ENCODE measurements around the gene GALNT2. TPM values are rescaled to one million over a fixed set of nuclear protein-coding genes. Genes with fewer than 3 reads are reported as not detected.

The GALNT2 gene
- polyA plus RNA-seq, 3 donors: 19.6 to 25.6 (median 23.4) TPM

GRCh38 chr1:230205719-230206198 is 138.7 kb downstream of the GALNT2 start:
- Histone ChIP-seq H3K4me2 (replicated peaks; ENCODE audit: extremely low read depth, low read length, poor library complexity, severe bottlenecking) (no peak overlapping the region), H3K9ac (ENCODE audit: insufficient read depth, low read length, poor library complexity, severe bottlenecking) (no peak overlapping the region)

DNA sequence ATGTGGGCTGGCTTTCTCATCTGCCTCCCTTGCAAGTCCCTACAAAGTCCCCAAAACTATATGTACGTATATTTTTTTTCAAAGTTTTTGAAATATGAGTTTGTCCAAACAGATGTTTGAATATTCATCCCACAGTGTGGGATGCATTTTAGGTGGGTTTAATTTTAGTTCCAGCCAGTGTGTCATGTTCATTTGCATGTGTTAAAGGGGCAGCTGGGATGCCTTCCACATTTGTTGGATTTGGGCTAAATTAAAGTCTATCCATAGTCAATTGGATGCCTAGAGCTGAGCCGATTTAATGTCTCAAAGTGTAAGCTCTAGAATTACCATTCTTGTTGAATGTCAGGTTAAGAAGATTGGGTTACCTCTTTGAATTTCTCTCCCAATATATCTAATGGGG is 139.2 kb downstream of the GALNT2 start:
- no peak overlapping the region for H3K9ac ChIP-seq (ENCODE audit: insufficient read depth, low read length, poor library complexity, severe bottlenecking)
- WGBS (ENCODE audit: insufficient coverage): no CpG with 5 or more reads among the region's 2 CpGs
- peaks cover 7% of the 10 kb centered on the region for H3K4me1 Mint-ChIP-seq
- no peak overlapping the region for H2AFZ ChIP-seq (ENCODE audit: insufficient read depth, low read depth, low read length, poor library complexity, severe bottlenecking)
- no peaks in the 10 kb centered on the region for H3K27me3 ChIP-seq (ENCODE audit: control insufficient read depth in 2 of 2, insufficient read depth in 2 of 2, low read length in 2 of 2)
- no peaks in the 10 kb centered on the region for H3K9me3 ChIP-seq (replicated peaks in 1 of 2; ENCODE audit: control insufficient read depth in 1 of 2, insufficient read depth in 1 of 2, low read length in 2 of 2)
- H3K36me3 Mint-ChIP-seq: peaks cover 54 to 55% of the 10 kb centered on the region in 2 donors
- H3K27ac Mint-ChIP-seq: no peak overlapping the region
- H4K20me1 ChIP-seq (ENCODE audit: insufficient read depth, low read length): peaks cover 21% of the 10 kb centered on the region
- H3K27ac ChIP-seq (ENCODE audit: low read depth in 1 of 2, low read length in 2 of 2): no peak overlapping the region
- peaks cover 17% of the 10 kb centered on the region for H3K79me2 ChIP-seq (ENCODE audit: insufficient read depth, low read length)
- H3K4me1 ChIP-seq (ENCODE audit: control insufficient read depth in 1 of 2, insufficient read depth in 2 of 2, low read length in 2 of 2): no peaks in the 10 kb centered on the region
- no peak overlapping the region for H3K4me3 ChIP-seq (replicated peaks in 1 of 3; ENCODE audit: low read depth in 2 of 3, low read length in 3 of 3)
- H3K9me3 Mint-ChIP-seq: no peaks in the 10 kb centered on the region
- intact Hi-C loops (cut with micrococcal nuclease): no loop called here
- no peak overlapping the region for H3K4me2 ChIP-seq (replicated peaks; ENCODE audit: extremely low read depth, low read length, poor library complexity, severe bottlenecking)
- H3K4me3 Mint-ChIP-seq: no peak overlapping the region
- H3K27me3 Mint-ChIP-seq (ENCODE audit: low read depth in 3 of 3): no peaks in the 10 kb centered on the region
- no peak for DNase-seq
- TF ChIP-seq, protein P1, sequence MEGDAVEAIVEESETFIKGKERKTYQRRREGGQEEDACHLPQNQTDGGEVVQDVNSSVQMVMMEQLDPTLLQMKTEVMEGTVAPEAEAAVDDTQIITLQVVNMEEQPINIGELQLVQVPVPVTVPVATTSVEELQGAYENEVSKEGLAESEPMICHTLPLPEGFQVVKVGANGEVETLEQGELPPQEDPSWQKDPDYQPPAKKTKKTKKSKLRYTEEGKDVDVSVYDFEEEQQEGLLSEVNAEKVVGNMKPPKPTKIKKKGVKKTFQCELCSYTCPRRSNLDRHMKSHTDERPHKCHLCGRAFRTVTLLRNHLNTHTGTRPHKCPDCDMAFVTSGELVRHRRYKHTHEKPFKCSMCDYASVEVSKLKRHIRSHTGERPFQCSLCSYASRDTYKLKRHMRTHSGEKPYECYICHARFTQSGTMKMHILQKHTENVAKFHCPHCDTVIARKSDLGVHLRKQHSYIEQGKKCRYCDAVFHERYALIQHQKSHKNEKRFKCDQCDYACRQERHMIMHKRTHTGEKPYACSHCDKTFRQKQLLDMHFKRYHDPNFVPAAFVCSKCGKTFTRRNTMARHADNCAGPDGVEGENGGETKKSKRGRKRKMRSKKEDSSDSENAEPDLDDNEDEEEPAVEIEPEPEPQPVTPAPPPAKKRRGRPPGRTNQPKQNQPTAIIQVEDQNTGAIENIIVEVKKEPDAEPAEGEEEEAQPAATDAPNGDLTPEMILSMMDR (IDR thresholded peaks at IDR 0.05): no peak
- peaks cover 33 to 65% of the 10 kb centered on the region in 2 donors for H3K36me3 ChIP-seq (replicated peaks in 1 of 2; ENCODE audit: control insufficient read depth in 1 of 2, insufficient read depth in 2 of 2, low read length in 2 of 2)

More at GRCh38 chr1:230205719-230206198, 138.7 kb downstream of the GALNT2 start:
- 95% methylated on average over 5 of the region's 7 CpGs for WGBS (ENCODE audit: insufficient coverage)
- H3K27me3 ChIP-seq (ENCODE audit: control insufficient read depth in 2 of 2, insufficient read depth in 2 of 2, low read length in 2 of 2): no peaks in the 10 kb centered on the region
- H4K20me1 ChIP-seq (ENCODE audit: insufficient read depth, low read length): peaks cover 21% of the 10 kb centered on the region
- H3K4me1 ChIP-seq (ENCODE audit: control insufficient read depth in 1 of 2, insufficient read depth in 2 of 2, low read length in 2 of 2): no peaks in the 10 kb centered on the region
- no peak overlapping the region for H3K4me3 ChIP-seq (replicated peaks in 1 of 3; ENCODE audit: low read depth in 2 of 3, low read length in 3 of 3)
- peaks cover 33 to 70% of the 10 kb centered on the region in 2 donors for H3K36me3 ChIP-seq (replicated peaks in 1 of 2; ENCODE audit: control insufficient read depth in 1 of 2, insufficient read depth in 2 of 2, low read length in 2 of 2)
- H3K9me3 Mint-ChIP-seq: no peaks in the 10 kb centered on the region
- no peak overlapping the region for H3K27ac ChIP-seq (ENCODE audit: low read depth in 1 of 2, low read length in 2 of 2)
- H3K36me3 Mint-ChIP-seq: peaks cover 58% of the 10 kb centered on the region in 2 donors
- H3K79me2 ChIP-seq (ENCODE audit: insufficient read depth, low read length): peaks cover 14% of the 10 kb centered on the region
- intact Hi-C loops (cut with micrococcal nuclease): no loop called here
- no peaks in the 10 kb centered on the region for H3K9me3 ChIP-seq (replicated peaks in 1 of 2; ENCODE audit: control insufficient read depth in 1 of 2, insufficient read depth in 1 of 2, low read length in 2 of 2)
- H3K4me3 Mint-ChIP-seq: no peak overlapping the region
- peaks cover 7% of the 10 kb centered on the region for H3K4me1 Mint-ChIP-seq
- no peaks in the 10 kb centered on the region for H3K27me3 Mint-ChIP-seq (ENCODE audit: low read depth in 3 of 3)
- no peak overlapping the region for H3K27ac Mint-ChIP-seq
- no peak for DNase-seq
- H2AFZ ChIP-seq (ENCODE audit: insufficient read depth, low read depth, low read length, poor library complexity, severe bottlenecking): no peak overlapping the region
- TF ChIP-seq, protein P1 (IDR thresholded peaks at IDR 0.05): no peak

Data from CD14-positive monocyte (primary cell).